ENCODE measurements around the gene GALNT5. TPM values are rescaled to one million over a fixed set of nuclear protein-coding genes. Genes with fewer than 3 reads are reported as not detected.
"Not testable (repeated sequence)": the region's sequence is repeated elsewhere in the genome, so short reads cannot be mapped to it uniquely, and the experiment has no call there.

The GALNT5 gene
- total RNA-seq, 1 experiment from 2014 or later, result 0.07 TPM

DNA sequence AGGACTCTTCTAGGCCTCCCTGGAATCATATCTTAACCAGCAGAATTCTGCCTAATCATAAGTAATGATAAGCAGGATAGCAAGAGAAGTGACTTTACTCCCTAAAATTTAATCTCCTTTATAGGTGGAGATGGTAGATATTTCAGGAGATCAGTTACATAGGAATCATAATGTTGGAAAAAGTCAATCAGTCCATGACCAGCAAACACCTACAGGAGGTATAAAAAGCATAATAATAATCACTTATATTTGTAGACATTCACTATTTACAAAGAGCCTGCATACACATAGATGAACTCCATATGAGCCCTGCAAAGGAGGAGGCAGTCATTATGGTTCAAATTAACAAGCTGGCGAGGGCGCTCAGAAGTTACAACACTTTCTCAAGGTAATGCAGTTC lies 2.5 kb downstream of the GALNT5 start:
- Histone ChIP-seq H3K27me3 (ENCODE audit: control insufficient read depth, insufficient read depth, low read length) (no peaks in the 10 kb centered on the region), H3K36me3 (replicated peaks; ENCODE audit: control insufficient read depth, insufficient read depth, low read length) (no peaks in the 10 kb centered on the region), H3K4me3 (ENCODE audit: insufficient read depth, low read depth, low read length) (no peak overlapping the region)
- DNase-seq, result no peak

DNA sequence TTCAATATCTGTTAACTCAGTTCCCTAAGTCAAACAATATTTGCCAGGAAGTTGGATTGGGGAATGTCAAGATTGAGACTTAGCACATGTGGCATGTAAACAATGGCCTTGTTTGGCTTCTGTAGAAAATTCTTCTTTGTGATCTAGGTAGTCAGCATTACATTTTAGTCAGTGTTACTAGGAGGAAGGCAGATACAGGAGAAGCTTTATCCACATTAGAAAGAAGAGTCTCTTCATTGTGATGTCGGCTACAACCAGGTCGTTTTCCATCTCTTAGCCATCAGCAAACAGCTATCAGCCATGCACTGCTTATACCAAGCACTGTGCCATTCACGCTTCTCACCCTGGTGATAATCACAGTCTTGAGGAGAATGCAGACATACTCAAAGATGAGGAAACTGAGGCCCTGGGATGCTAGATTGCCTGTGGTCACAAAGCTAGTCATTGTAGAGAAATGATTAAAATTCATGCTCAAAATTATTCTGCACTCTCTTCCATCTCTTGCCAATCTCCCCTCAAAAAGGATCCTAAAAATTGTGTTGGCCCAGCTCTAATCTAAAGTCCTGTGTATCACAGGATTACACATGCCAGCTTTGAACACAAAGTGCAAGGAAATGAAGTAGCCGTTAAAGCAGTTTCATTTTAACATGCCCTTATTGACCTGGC lies 3.2 kb downstream of the GALNT5 start:
- no peaks in the 10 kb centered on the region for H3K36me3 ChIP-seq (replicated peaks; ENCODE audit: control insufficient read depth, insufficient read depth, low read length)
- no peaks in the 10 kb centered on the region for H3K27me3 ChIP-seq (ENCODE audit: control insufficient read depth, insufficient read depth, low read length)
- DNase-seq, result no peak
- H3K4me3 ChIP-seq (ENCODE audit: insufficient read depth, low read depth, low read length), result no peak overlapping the region

GRCh38 chr2:157261199-157261782 lies 3.8 kb downstream of the GALNT5 start:
- no peak overlapping the region for H3K4me3 ChIP-seq (ENCODE audit: insufficient read depth, low read depth, low read length)
- H3K36me3 ChIP-seq (replicated peaks; ENCODE audit: control insufficient read depth, insufficient read depth, low read length), result no peaks in the 10 kb centered on the region
- no peaks in the 10 kb centered on the region for H3K27me3 ChIP-seq (ENCODE audit: control insufficient read depth, insufficient read depth, low read length)
- DNase-seq, result no peak

DNA sequence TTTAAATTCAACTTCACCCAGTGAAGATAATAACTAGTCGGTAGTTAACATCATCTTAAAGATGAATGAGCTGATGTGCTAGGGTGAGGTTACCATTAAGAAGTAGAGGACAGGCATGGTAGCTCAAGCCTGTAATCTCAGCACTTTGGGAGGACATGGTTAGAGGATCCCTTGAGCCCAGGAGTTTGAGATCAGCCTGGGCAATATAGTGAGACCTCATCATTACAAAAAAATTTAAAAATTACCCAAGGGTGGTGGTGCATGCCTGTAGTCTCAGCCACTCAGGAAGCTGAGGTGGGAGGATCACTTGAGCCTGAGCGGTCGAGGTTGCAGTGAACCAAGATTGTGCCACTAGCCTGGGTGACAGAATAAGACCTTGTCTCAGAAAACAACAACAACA lies 4.7 kb downstream of the GALNT5 start:
- Histone ChIP-seq H3K36me3 (replicated peaks; ENCODE audit: control insufficient read depth, insufficient read depth, low read length) (no peaks in the 10 kb centered on the region), H3K27me3 (ENCODE audit: control insufficient read depth, insufficient read depth, low read length) (no peaks in the 10 kb centered on the region), H3K4me3 (ENCODE audit: insufficient read depth, low read depth, low read length) (no peak overlapping the region)
- no peak for DNase-seq

GRCh38 chr2:157264099-157264498 lies 6.6 kb downstream of the GALNT5 start:
- DNase-seq, result no peak
- H3K36me3 ChIP-seq (replicated peaks; ENCODE audit: control insufficient read depth, insufficient read depth, low read length), result no peaks in the 10 kb centered on the region
- no peak overlapping the region for H3K4me3 ChIP-seq (ENCODE audit: insufficient read depth, low read depth, low read length)
- H3K27me3 ChIP-seq (ENCODE audit: control insufficient read depth, insufficient read depth, low read length), result no peaks in the 10 kb centered on the region

DNA sequence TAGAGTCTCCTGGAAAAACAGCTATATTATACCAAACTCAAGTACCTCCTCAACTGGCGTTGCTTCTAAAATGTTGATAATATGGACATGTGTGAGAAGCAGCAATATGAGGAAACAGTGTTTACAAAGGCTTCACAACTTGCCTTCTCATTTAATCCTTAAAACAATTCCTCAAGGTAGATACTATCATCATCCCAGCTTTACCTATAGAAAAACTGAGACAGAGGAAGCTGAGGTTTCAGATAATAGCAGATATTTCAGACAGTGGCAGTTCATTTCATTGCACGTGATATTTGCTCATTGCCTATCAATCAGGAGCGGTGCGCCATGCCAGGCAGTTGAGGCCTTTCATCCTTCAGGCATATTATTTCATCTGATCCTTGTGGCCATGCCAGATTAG lies 8.3 kb downstream of the GALNT5 start:
- Histone ChIP-seq H3K4me3 (ENCODE audit: insufficient read depth, low read depth, low read length) (no peak overlapping the region), H3K27me3 (ENCODE audit: control insufficient read depth, insufficient read depth, low read length) (no peaks in the 10 kb centered on the region), H3K36me3 (replicated peaks; ENCODE audit: control insufficient read depth, insufficient read depth, low read length) (no peaks in the 10 kb centered on the region)
- DNase-seq, result no peak

- DNase-seq, result no peak
- Histone ChIP-seq H3K36me3 (replicated peaks; ENCODE audit: control insufficient read depth, insufficient read depth, low read length) (no peaks in the 10 kb centered on the region), H3K27me3 (ENCODE audit: control insufficient read depth, insufficient read depth, low read length) (no peaks in the 10 kb centered on the region), H3K4me3 (ENCODE audit: insufficient read depth, low read depth, low read length) (no peak overlapping the region)
These were observed 10.0 kb downstream of the GALNT5 start for GRCh38 chr2:157267476-157267875.

DNA sequence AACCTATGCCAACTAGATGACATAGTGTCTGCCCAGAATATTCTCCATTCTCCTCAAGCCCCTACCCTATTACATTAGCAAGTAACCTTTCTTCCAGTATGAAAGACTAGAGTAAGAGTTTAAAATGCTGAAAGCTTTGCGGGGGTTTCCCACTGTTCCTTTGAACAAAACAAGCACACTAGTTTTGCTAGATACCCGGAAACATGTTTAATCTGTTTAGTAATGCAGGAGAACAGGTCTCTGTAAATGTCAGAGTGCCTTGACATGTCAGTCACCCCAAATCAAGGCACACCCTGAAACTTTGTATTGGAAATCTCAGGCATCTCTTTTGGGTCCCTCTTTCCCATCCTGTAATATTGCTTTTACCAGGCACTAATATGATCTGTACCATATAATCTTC lies 11.6 kb downstream of the GALNT5 start:
- no peak overlapping the region for H3K4me3 ChIP-seq (ENCODE audit: insufficient read depth, low read depth, low read length)
- H3K36me3 ChIP-seq (replicated peaks; ENCODE audit: control insufficient read depth, insufficient read depth, low read length), result no peaks in the 10 kb centered on the region
- H3K27me3 ChIP-seq (ENCODE audit: control insufficient read depth, insufficient read depth, low read length), result no peaks in the 10 kb centered on the region
- no peak for DNase-seq

GRCh38 chr2:157269922-157270321 lies 12.4 kb downstream of the GALNT5 start:
- no peak overlapping the region for H3K4me3 ChIP-seq (ENCODE audit: insufficient read depth, low read depth, low read length)
- H3K36me3 ChIP-seq (replicated peaks; ENCODE audit: control insufficient read depth, insufficient read depth, low read length), result no peaks in the 10 kb centered on the region
- H3K27me3 ChIP-seq (ENCODE audit: control insufficient read depth, insufficient read depth, low read length), result no peaks in the 10 kb centered on the region
- no peak for DNase-seq

DNA sequence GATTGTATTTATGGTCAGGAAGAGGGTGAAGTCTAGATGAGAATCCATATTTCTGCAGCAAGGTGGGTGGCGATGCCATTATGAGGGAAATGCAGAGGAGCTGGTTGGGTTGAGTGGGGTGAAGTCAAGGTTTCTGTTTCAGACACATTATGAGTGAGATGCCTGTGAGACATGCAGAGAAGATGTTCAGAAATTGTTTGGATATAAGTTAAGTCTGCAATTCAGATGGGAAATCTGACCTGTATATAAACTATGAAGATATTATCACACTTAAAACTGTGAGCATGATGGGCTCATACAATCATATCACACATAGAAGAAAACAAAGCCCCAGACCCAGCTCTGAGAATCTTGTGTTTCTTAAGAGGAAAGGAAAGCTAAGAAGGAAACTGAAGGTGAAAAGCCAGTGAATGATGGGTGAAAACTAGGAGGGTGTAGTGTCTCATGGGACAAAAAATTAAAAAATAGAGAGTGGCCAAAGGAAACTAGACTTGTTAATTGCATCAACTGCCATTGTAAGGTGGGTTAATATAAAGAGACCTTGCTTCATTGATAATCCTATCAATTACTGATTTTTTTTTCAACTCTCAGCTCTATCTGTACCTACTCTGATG lies 14.2 kb downstream of the GALNT5 start:
- H3K36me3 ChIP-seq (replicated peaks; ENCODE audit: control insufficient read depth, insufficient read depth, low read length), result no peaks in the 10 kb centered on the region
- H3K27me3 ChIP-seq (ENCODE audit: control insufficient read depth, insufficient read depth, low read length), result no peaks in the 10 kb centered on the region
- no peak for DNase-seq
- H3K4me3 ChIP-seq (ENCODE audit: insufficient read depth, low read depth, low read length), result no peak overlapping the region

- H3K36me3 ChIP-seq (replicated peaks; ENCODE audit: control insufficient read depth, insufficient read depth, low read length); H3K4me3 ChIP-seq (ENCODE audit: insufficient read depth, low read depth, low read length); DNase-seq; H3K27me3 ChIP-seq (ENCODE audit: control insufficient read depth, insufficient read depth, low read length): not testable (repeated sequence)
These were observed 21.8 kb downstream of the GALNT5 start for GRCh38 chr2:157279311-157279710.

- Histone ChIP-seq H3K4me3 (ENCODE audit: insufficient read depth, low read depth, low read length) (no peak overlapping the region), H3K27me3 (ENCODE audit: control insufficient read depth, insufficient read depth, low read length) (no peaks in the 10 kb centered on the region), H3K36me3 (replicated peaks; ENCODE audit: control insufficient read depth, insufficient read depth, low read length) (no peaks in the 10 kb centered on the region)
- no peak for DNase-seq
These were observed 23.8 kb downstream of the GALNT5 start for GRCh38 chr2:157281316-157281715.

GRCh38 chr2:157283468-157283867 lies 26.0 kb downstream of the GALNT5 start:
- Histone ChIP-seq H3K4me3 (ENCODE audit: insufficient read depth, low read depth, low read length) (no peak overlapping the region), H3K27me3 (ENCODE audit: control insufficient read depth, insufficient read depth, low read length) (no peaks in the 10 kb centered on the region), H3K36me3 (replicated peaks; ENCODE audit: control insufficient read depth, insufficient read depth, low read length) (no peaks in the 10 kb centered on the region)
- no peak for DNase-seq

GRCh38 chr2:157287160-157287559 lies 29.7 kb downstream of the GALNT5 start:
- H3K36me3 ChIP-seq (replicated peaks; ENCODE audit: control insufficient read depth, insufficient read depth, low read length), result no peaks in the 10 kb centered on the region
- H3K27me3 ChIP-seq (ENCODE audit: control insufficient read depth, insufficient read depth, low read length), result no peaks in the 10 kb centered on the region
- no peak for DNase-seq
- H3K4me3 ChIP-seq (ENCODE audit: insufficient read depth, low read depth, low read length), result no peak overlapping the region

DNA sequence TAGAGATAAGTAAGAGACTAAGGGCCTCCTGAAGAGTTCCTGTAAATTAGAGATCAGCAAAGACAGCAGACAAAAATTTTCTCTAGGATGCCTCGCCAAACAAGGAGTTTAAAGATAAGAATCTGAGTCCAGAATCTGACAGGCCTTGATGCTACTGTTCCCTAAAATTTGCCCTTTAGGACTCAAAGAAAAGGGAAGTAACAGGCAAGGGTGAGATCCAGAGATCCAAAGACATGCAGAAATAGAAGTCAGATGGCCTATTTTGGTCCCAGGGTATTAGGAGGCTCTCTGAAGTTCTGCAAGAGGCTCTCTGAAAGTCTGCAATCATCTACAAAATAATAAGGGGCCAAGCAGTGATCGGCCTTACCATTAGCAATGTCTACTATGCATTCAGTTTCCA lies 33.0 kb downstream of the GALNT5 start:
- Histone ChIP-seq H3K27me3 (ENCODE audit: control insufficient read depth, insufficient read depth, low read length) (no peaks in the 10 kb centered on the region), H3K4me3 (ENCODE audit: insufficient read depth, low read depth, low read length) (no peak overlapping the region), H3K36me3 (replicated peaks; ENCODE audit: control insufficient read depth, insufficient read depth, low read length) (no peaks in the 10 kb centered on the region)
- DNase-seq, result no peak
